NCI-H187 treated with DMSO at 0.1 percent for 48 hours (cell line): ENCODE results near the gene PTPN6.
"Not testable (repeated sequence)": the region's sequence is repeated elsewhere in the genome, so short reads cannot be mapped to it uniquely, and the experiment has no call there.

Source experiments
- DNase-seq: peaks from one replicate; lab custom pipeline; 2025; lab: John Stamatoyannopoulos, UW

Gene PTPN6

GRCh38 chr12:6950811-6951540, at the start of gene PTPN6:
Gene PTPN6 (plus strand): TSS chr12:6951356. CDS start chr12:6951513, 157 bp downstream.
- DNase-seq: no peak

DNA sequence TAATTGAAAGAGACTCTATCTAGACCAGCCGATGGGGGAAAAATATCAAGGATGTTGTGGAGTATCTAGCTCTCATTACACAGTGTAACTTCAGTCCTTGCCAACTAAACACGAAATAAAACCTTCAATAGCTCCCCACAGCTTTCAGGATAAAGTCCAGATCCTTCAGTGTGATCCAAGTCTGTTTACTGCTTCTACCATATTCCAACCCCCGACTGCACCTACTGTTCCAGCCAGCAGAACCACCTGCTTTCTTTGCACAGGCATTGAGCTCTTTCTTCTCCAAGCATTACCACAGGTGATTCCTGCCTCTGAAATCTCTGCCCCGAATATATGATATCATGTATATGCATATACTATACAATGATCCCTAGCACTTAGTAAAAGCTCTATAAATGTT, 48.7 kb upstream of the PTPN6 start:
- DNase-seq: no peak

GRCh38 chr12:6903722-6904121, 47.4 kb upstream of the PTPN6 start:
- DNase-seq: no peak

GRCh38 chr12:6904280-6905276, 46.6 kb upstream of the PTPN6 start, which contains the start of gene LRRC23:
Gene LRRC23 (plus strand): TSS chr12:6904822. CDS start chr12:6905634, 812 bp downstream.
- peak; percentile 88 for DNase-seq

- DNase-seq: no peak
These were observed 45.6 kb upstream of the PTPN6 start for GRCh38 chr12:6905414-6906040.

- DNase-seq: not testable (repeated sequence)
These were observed 43.0 kb upstream of the PTPN6 start for GRCh38 chr12:6908141-6908540.

DNA sequence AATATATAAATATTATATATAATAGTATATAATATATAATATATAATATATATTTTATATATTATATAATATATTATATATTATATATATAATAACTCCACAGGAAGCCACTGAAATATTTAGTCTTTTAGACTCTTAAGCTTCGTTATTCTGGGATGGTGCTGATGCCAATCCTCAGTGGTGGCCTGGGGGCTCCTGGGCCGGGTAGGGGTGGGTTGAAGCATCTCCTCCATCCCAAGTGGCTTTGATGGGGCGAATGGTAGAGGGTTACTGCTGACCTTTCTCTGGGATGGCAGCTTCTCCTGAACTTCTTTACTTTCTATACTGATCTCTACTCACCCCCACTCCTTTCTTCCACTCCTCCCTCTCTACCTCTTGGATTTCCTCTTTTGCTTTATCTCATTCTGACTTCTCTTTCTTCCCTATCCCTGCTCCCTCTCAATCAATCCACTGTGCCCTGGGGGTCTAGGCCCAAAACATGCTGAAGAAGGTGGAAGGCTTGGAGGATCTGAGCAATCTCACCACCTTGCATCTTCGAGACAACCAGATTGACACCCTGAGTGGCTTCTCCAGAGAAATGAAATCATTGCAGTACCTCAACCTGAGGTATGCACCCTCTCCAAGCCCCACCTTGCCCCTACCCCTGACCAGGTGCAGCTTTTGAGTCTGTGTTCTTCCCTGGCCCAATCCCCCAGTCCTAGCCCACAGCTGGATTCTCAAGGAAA, 41.6 kb upstream of the PTPN6 start:
- DNase-seq: no peak

DNA sequence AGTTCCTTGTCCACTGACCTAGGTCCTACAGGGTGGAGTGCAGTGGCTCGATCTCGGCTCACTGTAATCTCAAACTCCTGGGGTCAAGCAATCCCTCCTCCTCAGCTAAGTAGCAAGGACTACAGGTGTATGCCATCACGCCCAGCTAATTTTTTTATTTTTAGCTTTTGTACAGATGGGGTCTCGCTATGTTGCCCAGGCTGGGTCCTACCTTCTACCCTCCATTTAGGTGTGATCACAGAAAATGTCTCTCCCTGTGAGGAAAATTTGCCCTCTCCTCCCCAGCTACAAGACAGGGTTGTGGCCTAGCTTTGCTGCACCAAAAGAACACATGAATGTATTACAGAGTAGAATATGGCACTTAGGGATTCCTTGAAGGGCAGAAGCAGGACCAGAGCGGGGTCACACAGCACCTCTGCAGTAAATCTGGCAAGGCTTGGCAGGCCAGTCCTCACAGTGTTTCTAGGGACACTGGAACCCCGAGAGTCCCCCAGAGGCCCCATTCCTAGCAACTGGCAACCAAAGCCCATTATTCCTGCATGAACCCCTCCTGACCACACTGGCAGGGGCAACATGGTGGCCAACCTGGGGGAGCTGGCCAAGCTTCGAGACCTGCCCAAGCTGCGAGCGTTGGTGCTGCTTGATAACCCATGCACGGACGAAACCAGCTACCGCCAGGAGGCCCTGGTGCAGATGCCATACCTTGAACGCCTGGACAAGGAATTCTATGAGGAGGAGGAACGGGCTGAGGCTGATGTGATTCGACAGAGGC, 38.8 kb upstream of the PTPN6 start:
- DNase-seq: no peak

GRCh38 chr12:6914246-6914946, 36.8 kb upstream of the PTPN6 start, which contains the start of gene ENO2:
Gene ENO2 (plus strand): TSS chr12:6914580. CDS start chr12:6915833, 1,253 bp downstream.
- no peak for DNase-seq

DNA sequence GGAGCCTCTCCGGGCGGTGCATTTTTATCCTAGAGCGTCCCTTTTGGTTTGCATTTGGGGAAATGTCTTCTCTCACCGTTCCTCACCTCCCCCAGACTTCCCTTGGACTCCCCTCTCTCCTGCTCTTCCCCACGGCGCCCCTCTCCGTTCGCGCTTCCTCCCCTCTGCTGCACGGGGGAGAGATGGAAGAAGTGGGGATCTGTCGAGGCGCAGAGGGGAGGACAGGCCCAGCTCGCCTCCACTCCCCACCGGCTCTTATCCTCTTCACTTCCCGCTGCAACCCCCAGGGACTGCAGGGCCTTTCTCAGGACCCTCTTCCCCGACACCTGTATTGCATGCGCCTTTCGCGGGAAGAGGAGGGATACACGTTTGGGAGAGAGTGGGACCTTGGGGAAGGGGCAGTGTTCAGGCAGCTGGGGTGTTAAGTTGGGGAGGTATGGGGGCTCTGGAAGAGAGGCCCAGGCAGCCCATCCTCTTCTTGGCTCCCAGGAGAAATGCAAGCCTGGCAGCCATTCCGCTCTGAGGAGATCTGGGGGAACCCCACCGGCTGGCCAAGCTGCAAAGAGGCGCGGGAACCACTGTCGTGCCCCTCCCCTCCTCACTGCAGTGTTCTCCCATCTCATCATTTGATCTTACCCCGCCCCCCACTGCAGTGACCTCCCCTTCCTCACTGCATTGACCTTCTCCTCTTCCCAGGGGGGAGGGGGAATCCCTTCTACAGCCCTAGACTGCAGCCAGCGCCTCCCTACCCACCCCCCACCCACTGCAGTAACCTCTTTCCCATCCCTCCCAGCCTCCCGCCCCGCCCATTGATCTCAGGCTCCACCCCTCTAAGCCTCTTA, 36.0 kb upstream of the PTPN6 start:
- DNase-seq: no peak

- no peak for DNase-seq
These were observed 35.3 kb upstream of the PTPN6 start for GRCh38 chr12:6915789-6916285.

DNA sequence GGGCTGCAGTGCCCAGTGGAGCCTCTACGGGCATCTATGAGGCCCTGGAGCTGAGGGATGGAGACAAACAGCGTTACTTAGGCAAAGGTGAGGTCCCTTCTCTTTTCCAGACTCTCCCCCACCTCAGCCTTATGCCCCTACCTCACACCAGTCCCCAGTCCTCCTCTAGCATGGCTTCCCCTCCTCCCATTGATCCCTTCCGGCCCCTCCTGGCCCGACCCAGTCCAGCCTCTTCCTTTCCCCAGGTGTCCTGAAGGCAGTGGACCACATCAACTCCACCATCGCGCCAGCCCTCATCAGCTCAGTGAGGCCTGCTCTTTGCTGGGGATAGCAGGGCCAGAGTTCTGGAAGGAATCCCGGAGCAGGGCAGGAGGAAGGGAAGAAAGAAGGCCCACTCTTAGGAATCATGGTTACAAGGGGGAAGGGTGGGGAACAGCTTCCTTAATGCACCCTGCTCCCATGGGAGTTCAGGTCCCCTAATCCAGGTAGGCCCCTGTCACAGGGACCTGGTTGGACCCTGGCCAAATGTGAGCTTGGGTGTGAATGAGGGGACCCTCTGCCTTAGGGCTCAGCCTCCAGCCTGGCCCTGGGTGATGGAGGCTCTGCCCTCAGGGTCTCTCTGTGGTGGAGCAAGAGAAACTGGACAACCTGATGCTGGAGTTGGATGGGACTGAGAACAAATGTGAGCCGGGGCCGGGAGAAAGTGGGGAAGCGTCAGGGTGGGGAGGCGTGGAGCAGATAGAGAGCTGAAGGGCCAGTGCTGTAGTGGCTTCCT, 34.5 kb upstream of the PTPN6 start:
- no peak for DNase-seq

- DNase-seq: no peak
These were observed 33.5 kb upstream of the PTPN6 start for GRCh38 chr12:6917491-6918231.

GRCh38 chr12:6919588-6919987, 31.6 kb upstream of the PTPN6 start:
- DNase-seq: no peak

GRCh38 chr12:6921539-6921938, 29.6 kb upstream of the PTPN6 start:
- DNase-seq: no peak

GRCh38 chr12:6921996-6922946, 28.9 kb upstream of the PTPN6 start:
- no peak for DNase-seq
